ENCODE data around the gene CSNK2A1. TPM values are rescaled to one million over a fixed set of nuclear protein-coding genes. Genes with fewer than 3 reads are reported as not detected.
A peak's percentile ranks its signal among the peaks of the same experiment; 100 is the strongest.

CSNK2A1 gene
- total RNA-seq, 1 donor: 117 TPM

- no peak overlapping the region for H3K4me3 ChIP-seq (ENCODE audit: low read depth, low read length)
- DNase-seq (ENCODE audit: low read depth): peak; percentile 80
Measured at GRCh38 chr20:528923-529604, 14.5 kb downstream of the CSNK2A1 start.

GRCh38 chr20:527571-527886 lies 16.1 kb downstream of the CSNK2A1 start:
- DNase-seq (ENCODE audit: low read depth): no peak
- no peak for TF ChIP-seq CTCF (IDR thresholded peaks at IDR 0.05; ENCODE audit: insufficient read depth, low read depth, low read length)
- no peak overlapping the region for H3K4me3 ChIP-seq (ENCODE audit: low read depth, low read length)

More at GRCh38 chr20:528923-529604, 14.5 kb downstream of the CSNK2A1 start:
- no peak for TF ChIP-seq CTCF (IDR thresholded peaks at IDR 0.05; ENCODE audit: insufficient read depth, low read depth, low read length)

GRCh38 chr20:521860-522259 lies 21.7 kb downstream of the CSNK2A1 start:
- no peak for DNase-seq (ENCODE audit: low read depth)
- TF ChIP-seq CTCF (IDR thresholded peaks at IDR 0.05; ENCODE audit: insufficient read depth, low read depth, low read length): no peak
- no peak overlapping the region for H3K4me3 ChIP-seq (ENCODE audit: low read depth, low read length)

GRCh38 chr20:519999-520398 lies 23.6 kb downstream of the CSNK2A1 start:
- TF ChIP-seq CTCF (IDR thresholded peaks at IDR 0.05; ENCODE audit: insufficient read depth, low read depth, low read length): no peak
- H3K4me3 ChIP-seq (ENCODE audit: low read depth, low read length): no peak overlapping the region
- no peak for DNase-seq (ENCODE audit: low read depth)

GRCh38 chr20:517221-517620 lies 26.4 kb downstream of the CSNK2A1 start:
- no peak for TF ChIP-seq CTCF (IDR thresholded peaks at IDR 0.05; ENCODE audit: insufficient read depth, low read depth, low read length)
- no peak for DNase-seq (ENCODE audit: low read depth)
- H3K4me3 ChIP-seq (ENCODE audit: low read depth, low read length): no peak overlapping the region

- no peak for DNase-seq (ENCODE audit: low read depth)
- TF ChIP-seq CTCF (IDR thresholded peaks at IDR 0.05; ENCODE audit: insufficient read depth, low read depth, low read length): no peak
- no peak overlapping the region for H3K4me3 ChIP-seq (ENCODE audit: low read depth, low read length)
Measured at GRCh38 chr20:516799-517198, 26.8 kb downstream of the CSNK2A1 start.

- no peak for DNase-seq (ENCODE audit: low read depth)
- TF ChIP-seq CTCF (IDR thresholded peaks at IDR 0.05; ENCODE audit: insufficient read depth, low read depth, low read length): no peak
- no peak overlapping the region for H3K4me3 ChIP-seq (ENCODE audit: low read depth, low read length)
Measured at GRCh38 chr20:515696-516095, 27.9 kb downstream of the CSNK2A1 start.

Data from fibroblast of villous mesenchyme (primary cell).